HepG2 (cell line): ENCODE data around the gene SEPTIN10. TPM values are rescaled to one million over a fixed set of nuclear protein-coding genes. Genes with fewer than 3 reads are reported as not detected.

Experiments used
- KLF6 ChIP-seq: IDR thresholded peaks from 2 replicates; pipeline ENCODE4 v1.8.0; 2016; ENCODE audit warnings: missing biosample characterization, missing genetic modification reagents
- MED1 ChIP-seq: sonication (generic); formaldehyde crosslinking; IDR thresholded peaks from 2 replicates; pipeline ENCODE4 v1.4.0; 2020; ENCODE audit warnings: missing genetic modification reagents
- MIER3 ChIP-seq: IDR thresholded peaks from 2 replicates; pipeline ENCODE4 v1.6.1; 2016; ENCODE audit warnings: missing compliant biosample characterization, borderline replicate concordance
- MTA1 ChIP-seq: sonication (generic); formaldehyde crosslinking; IDR thresholded peaks from 2 replicates; pipeline ENCODE4 v1.4.0; 2020; ENCODE audit warnings: missing genetic modification reagents, mild to moderate bottlenecking, borderline replicate concordance
- NFYB ChIP-seq: sonication (generic); formaldehyde crosslinking; IDR thresholded peaks from 2 replicates; pipeline ENCODE4 v1.4.0; 2020; ENCODE audit warnings: missing genetic modification reagents
- PAX8 ChIP-seq: sonication (generic); formaldehyde crosslinking; IDR thresholded peaks from 2 replicates; pipeline ENCODE4 v1.8.0; 2022; ENCODE audit warnings: mild to moderate bottlenecking, missing genetic modification reagents, borderline replicate concordance
- RBM22 ChIP-seq: fragments of 200-400 bp; formaldehyde crosslinking; optimal IDR thresholded peaks from 2 replicates; pipeline ENCODE3; 2017; ENCODE audit warnings: mild to moderate bottlenecking, low read length, moderate library complexity
- SAP130 ChIP-seq: IDR thresholded peaks from 2 replicates; pipeline ENCODE4 v1.6.1; 2016; ENCODE audit warnings: low read depth
- SATB2 ChIP-seq: sonication (generic); formaldehyde crosslinking; IDR thresholded peaks from 2 replicates; pipeline ENCODE4 v1.5.0; 2020; ENCODE audit warnings: missing genetic modification reagents
- ZMAT3 ChIP-seq: sonication (generic); formaldehyde crosslinking; conservative IDR thresholded peaks from 2 replicates; pipeline ENCODE4 v1.7.0; 2021; ENCODE audit warnings: missing genetic modification reagents
- ZNF367 ChIP-seq: sonication (generic); formaldehyde crosslinking; IDR thresholded peaks from 2 replicates; pipeline ENCODE4 v1.4.0; 2020; ENCODE audit warnings: missing genetic modification reagents, borderline replicate concordance
- ZNF501 ChIP-seq: sonication (generic); formaldehyde crosslinking; IDR thresholded peaks from 2 replicates; pipeline ENCODE4 v1.5.1; 2020; ENCODE audit warnings: mild to moderate bottlenecking, moderate library complexity, missing genetic modification reagents
- polyA plus RNA-seq, 8 experiments: library from polyadenylated mRNA; depleted of rRNA in 3 of 8; stranded (reverse) in 7 of 8; unstranded in 1 of 8; fragments of >200 nt; fragmentation: Illumina TruSeq in 4 of 8; extraction: Trizol in 4 of 8; gene quantifications; 2 replicates each; pipeline versions ENCODE4 v1.2.1 to v1.2.3, GENCODE V29; 2011 to 2016; ENCODE audit warnings: low read depth in 4 of 8, missing spikeins in 1 of 8, mixed read lengths in 1 of 8; ENCODE audit not compliant: insufficient read depth in 1 of 8
- total RNA-seq, 5 experiments: library from RNA; depleted of rRNA; stranded (reverse); fragments of >200 nt; fragmentation: Illumina TruSeq; extraction: Trizol; gene quantifications; 2 replicates each; pipeline ENCODE4 v1.2.3, GENCODE V29; 2016; ENCODE audit warnings: low read depth in 1 of 5
- TF ChIP-seq, protein P1 (sequence below), 2 experiments: sonication (generic) in 1 of 2; formaldehyde crosslinking in 1 of 2; IDR thresholded peaks; 2 replicates each; pipeline versions ENCODE4 v1.6.1 to v1.9.0; 2014 to 2022; ENCODE audit warnings: antibody characterized with exemption in 1 of 2, borderline replicate concordance in 1 of 2, inconsistent platforms in 1 of 2, low read depth in 1 of 2, missing genetic modification reagents in 1 of 2
- TF ChIP-seq, protein P2 (sequence below): sonication (generic); formaldehyde crosslinking; IDR thresholded peaks from 2 replicates; pipeline ENCODE4 v1.4.0; 2020; ENCODE audit warnings: missing genetic modification reagents, borderline replicate concordance
- TF ChIP-seq, protein P3 (sequence below): sonication (generic); formaldehyde crosslinking; IDR thresholded peaks from 2 replicates; pipeline ENCODE4 v1.8.0; 2022; ENCODE audit warnings: mild to moderate bottlenecking, missing genetic modification reagents
- TF ChIP-seq, protein P4 (sequence below): IDR thresholded peaks from 2 replicates; pipeline ENCODE4 v1.6.1; 2016; ENCODE audit warnings: low read depth

The SEPTIN10 gene
- total and polyA plus RNA-seq, 2 of the 13 experiments (the other 11 are each of a cell fraction or from before 2014, with no cell fraction given): 45.8 to 67.5 TPM

DNA sequence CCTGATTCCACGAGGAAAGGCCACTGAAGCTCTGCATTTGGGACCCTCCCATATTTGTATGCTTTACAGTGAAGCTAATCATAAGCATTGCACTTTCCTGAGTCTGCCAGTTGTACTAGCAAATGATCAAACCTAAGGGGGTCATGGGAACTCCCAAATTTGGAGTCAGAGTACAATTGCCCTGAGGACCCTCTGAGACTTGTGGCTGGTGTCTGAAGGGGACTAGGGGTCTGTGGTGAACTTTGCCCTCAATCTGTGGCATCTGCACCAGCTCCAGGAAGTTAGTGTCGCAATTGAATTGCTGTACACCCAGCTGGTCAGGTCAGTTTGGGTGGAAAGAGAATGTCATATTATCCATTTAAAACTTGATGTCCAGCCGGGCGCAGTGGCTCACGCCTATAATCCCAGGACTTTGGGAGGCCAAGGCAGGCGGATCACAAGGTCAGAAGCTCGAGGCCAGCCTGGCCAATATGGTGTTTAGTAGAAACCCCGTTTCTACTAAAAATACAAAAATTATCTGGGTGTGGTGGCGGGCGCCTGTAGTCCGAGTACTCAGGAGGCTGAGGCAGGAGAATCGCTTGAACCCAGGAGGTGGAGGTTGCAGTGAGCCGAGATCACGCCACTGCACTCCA lies 18.5 kb upstream of the SEPTIN10 start (continued):
- TF ChIP-seq, protein P1, sequence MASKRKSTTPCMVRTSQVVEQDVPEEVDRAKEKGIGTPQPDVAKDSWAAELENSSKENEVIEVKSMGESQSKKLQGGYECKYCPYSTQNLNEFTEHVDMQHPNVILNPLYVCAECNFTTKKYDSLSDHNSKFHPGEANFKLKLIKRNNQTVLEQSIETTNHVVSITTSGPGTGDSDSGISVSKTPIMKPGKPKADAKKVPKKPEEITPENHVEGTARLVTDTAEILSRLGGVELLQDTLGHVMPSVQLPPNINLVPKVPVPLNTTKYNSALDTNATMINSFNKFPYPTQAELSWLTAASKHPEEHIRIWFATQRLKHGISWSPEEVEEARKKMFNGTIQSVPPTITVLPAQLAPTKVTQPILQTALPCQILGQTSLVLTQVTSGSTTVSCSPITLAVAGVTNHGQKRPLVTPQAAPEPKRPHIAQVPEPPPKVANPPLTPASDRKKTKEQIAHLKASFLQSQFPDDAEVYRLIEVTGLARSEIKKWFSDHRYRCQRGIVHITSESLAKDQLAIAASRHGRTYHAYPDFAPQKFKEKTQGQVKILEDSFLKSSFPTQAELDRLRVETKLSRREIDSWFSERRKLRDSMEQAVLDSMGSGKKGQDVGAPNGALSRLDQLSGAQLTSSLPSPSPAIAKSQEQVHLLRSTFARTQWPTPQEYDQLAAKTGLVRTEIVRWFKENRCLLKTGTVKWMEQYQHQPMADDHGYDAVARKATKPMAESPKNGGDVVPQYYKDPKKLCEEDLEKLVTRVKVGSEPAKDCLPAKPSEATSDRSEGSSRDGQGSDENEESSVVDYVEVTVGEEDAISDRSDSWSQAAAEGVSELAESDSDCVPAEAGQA (IDR thresholded peaks at IDR 0.05; ENCODE audit: low read depth): no peak
- TF ChIP-seq, protein P1 (CRISPR knock-in tag; IDR thresholded peaks at IDR 0.05; ENCODE audit: borderline replicate concordance): no peak
- TF ChIP-seq MIER3 (CRISPR knock-in tag): peak; percentile 65; the same call in 1 of the 2 replicates
- no peak for TF ChIP-seq RBM22
- TF ChIP-seq ZMAT3 (CRISPR knock-in tag): 0 out of 2 replicates have a peak, but pooled peaks have one; percentile 49
- peak; percentile 95 for TF ChIP-seq MED1 (CRISPR knock-in tag)
- TF ChIP-seq, protein P2, sequence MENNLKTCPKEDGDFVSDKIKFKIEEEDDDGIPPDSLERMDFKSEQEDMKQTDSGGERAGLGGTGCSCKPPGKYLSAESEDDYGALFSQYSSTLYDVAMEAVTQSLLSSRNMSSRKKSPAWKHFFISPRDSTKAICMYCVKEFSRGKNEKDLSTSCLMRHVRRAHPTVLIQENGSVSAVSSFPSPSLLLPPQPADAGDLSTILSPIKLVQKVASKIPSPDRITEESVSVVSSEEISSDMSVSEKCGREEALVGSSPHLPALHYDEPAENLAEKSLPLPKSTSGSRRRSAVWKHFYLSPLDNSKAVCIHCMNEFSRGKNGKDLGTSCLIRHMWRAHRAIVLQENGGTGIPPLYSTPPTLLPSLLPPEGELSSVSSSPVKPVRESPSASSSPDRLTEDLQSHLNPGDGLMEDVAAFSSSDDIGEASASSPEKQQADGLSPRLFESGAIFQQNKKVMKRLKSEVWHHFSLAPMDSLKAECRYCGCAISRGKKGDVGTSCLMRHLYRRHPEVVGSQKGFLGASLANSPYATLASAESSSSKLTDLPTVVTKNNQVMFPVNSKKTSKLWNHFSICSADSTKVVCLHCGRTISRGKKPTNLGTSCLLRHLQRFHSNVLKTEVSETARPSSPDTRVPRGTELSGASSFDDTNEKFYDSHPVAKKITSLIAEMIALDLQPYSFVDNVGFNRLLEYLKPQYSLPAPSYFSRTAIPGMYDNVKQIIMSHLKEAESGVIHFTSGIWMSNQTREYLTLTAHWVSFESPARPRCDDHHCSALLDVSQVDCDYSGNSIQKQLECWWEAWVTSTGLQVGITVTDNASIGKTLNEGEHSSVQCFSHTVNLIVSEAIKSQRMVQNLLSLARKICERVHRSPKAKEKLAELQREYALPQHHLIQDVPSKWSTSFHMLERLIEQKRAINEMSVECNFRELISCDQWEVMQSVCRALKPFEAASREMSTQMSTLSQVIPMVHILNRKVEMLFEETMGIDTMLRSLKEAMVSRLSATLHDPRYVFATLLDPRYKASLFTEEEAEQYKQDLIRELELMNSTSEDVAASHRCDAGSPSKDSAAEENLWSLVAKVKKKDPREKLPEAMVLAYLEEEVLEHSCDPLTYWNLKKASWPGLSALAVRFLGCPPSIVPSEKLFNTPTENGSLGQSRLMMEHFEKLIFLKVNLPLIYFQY (CRISPR knock-in tag): no peak
- peak; percentile 21; the same call in 1 of the 2 replicates for TF ChIP-seq NFYB (CRISPR knock-in tag)
- peak; percentile 49; the same call in 1 of the 2 replicates for TF ChIP-seq ZNF501 (CRISPR knock-in tag)
- TF ChIP-seq PAX8 (CRISPR knock-in tag): no peak
- TF ChIP-seq SATB2 (CRISPR knock-in tag): no peak
- TF ChIP-seq MTA1 (CRISPR knock-in tag): peak; percentile 91
- TF ChIP-seq, protein P3, sequence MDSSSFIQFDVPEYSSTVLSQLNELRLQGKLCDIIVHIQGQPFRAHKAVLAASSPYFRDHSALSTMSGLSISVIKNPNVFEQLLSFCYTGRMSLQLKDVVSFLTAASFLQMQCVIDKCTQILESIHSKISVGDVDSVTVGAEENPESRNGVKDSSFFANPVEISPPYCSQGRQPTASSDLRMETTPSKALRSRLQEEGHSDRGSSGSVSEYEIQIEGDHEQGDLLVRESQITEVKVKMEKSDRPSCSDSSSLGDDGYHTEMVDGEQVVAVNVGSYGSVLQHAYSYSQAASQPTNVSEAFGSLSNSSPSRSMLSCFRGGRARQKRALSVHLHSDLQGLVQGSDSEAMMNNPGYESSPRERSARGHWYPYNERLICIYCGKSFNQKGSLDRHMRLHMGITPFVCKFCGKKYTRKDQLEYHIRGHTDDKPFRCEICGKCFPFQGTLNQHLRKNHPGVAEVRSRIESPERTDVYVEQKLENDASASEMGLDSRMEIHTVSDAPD (CRISPR knock-in tag): peak; percentile 70
- peak; percentile 89 for TF ChIP-seq SAP130 (CRISPR knock-in tag)
- TF ChIP-seq, protein P4, sequence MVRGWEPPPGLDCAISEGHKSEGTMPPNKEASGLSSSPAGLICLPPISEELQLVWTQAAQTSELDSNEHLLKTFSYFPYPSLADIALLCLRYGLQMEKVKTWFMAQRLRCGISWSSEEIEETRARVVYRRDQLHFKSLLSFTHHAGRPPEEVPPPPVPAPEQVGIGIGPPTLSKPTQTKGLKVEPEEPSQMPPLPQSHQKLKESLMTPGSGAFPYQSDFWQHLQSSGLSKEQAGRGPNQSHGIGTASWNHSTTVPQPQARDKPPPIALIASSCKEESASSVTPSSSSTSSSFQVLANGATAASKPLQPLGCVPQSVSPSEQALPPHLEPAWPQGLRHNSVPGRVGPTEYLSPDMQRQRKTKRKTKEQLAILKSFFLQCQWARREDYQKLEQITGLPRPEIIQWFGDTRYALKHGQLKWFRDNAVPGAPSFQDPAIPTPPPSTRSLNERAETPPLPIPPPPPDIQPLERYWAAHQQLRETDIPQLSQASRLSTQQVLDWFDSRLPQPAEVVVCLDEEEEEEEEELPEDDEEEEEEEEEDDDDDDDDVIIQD (CRISPR knock-in tag): peak; percentile 37; the same call in 1 of the 2 replicates
- TF ChIP-seq KLF6 (CRISPR knock-in tag): 0 out of 2 replicates have a peak, but pooled peaks have one; percentile 42
- 0 out of 2 replicates have a peak, but pooled peaks have one; percentile 41 for TF ChIP-seq ZNF367 (CRISPR knock-in tag)
